Activated naive CD4-positive, alpha-beta T cell treated with anti-CD3 and anti-CD28 coated beads, Interleukin-2, amount 50 U/mL, for 72 hours (primary cell): ENCODE measurements around the gene XYLB. TPM values are rescaled to one million over a fixed set of nuclear protein-coding genes. Genes with fewer than 3 reads are reported as not detected.

Experiments
- ATAC-seq, 2 donors: fragments of 150-1000 bp; cut with Tn5 transposase; 2 replicates each; pipeline ENCODE4 v1.10.0; 2021; ENCODE audit warnings: mild to moderate bottlenecking in 2 of 2, moderate library complexity in 2 of 2
- DNase-seq, 2 donors: peaks; one replicate each; pipeline ENCODE4 v3.0.0; 2021 to 2022; ENCODE audit warnings: low spot score in 2 of 2
- H3K27ac Mint-ChIP-seq, 2 donors: one replicate each; pipeline ENCODE4 v1.8.0; 2022; ENCODE audit warnings: mild to moderate bottlenecking in 2 of 2, mixed read lengths in 2 of 2
- H3K36me3 Mint-ChIP-seq, 2 donors: one replicate each; pipeline ENCODE4 v1.8.0; 2022; ENCODE audit warnings: mixed read lengths in 2 of 2
- H3K9me3 Mint-ChIP-seq, 2 donors: one replicate each; pipeline ENCODE4 v1.8.0; 2022; ENCODE audit warnings: mixed read lengths in 2 of 2
- total RNA-seq, 2 donors: library from RNA; stranded (reverse); gene quantifications; one replicate each; pipeline ENCODE4 v1.2.3, GENCODE V29; 2022

Gene XYLB
- total RNA-seq, 2 donors from 2014 or later = 2.3 to 9.8 TPM

DNA sequence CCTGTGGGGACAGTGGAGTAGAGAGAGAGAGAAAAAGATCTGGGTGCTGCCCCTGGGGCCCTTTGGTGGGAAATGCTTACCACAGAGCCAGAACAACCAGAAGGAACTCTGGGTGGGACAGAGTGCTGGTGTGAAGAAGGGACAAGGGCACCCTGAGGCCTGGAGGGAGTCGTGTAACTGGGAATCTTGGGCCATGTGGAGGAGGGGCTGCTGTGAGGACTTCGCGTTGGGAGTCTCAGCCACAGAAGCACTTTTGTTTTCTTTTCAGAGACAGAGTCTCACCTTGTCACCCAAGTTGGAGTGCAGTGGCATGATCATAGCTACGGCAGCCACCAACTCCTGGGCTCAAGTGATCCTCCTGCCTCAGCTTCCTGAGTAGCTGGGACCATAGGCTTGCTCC, 24.3 kb downstream of the XYLB start:
- Mint-ChIP-seq H3K36me3 (peaks cover 11 to 15% of the 10 kb centered on the region in 2 donors), H3K27ac (peak overlapping the region in 1 of 2 donors; percentile 62), H3K9me3 (no peaks in the 10 kb centered on the region)
- ATAC-seq = no peak
- no peak for DNase-seq

DNA sequence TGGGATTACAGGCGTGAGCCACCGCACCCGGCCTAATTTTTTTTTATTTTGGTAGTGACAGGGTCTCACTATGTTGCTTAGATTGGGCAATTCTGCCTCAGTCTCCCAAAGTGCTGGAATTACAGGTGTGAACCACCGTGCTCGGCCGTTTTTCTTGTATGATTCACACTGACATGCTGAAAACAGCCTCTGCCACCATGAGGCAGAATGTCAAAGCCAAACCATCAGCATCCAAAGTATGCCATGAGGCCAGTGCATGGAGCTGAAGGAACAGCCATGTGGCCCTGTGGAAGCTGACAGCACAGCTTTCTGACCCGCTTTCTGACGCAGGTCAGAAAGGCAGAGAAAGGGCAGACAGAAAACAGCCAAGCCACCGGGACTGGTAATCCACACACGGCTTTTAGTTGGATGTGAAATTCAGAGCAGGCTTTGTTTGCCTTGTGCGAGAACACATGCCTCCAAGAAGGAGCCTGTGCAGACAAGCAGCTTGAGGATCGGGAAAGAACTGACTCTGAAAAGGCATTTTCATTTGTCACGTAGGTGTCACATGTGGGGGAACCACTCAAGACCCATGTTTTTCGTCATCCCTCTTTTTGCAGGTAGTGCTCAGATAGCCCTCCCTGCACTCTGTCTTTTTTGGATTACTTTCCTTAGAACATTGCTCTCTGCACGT, 25.1 kb downstream of the XYLB start:
- Mint-ChIP-seq H3K27ac (no peak overlapping the region), H3K36me3 (peaks cover 11 to 16% of the 10 kb centered on the region in 2 donors), H3K9me3 (no peaks in the 10 kb centered on the region)
- DNase-seq = no peak
- ATAC-seq = no peak

DNA sequence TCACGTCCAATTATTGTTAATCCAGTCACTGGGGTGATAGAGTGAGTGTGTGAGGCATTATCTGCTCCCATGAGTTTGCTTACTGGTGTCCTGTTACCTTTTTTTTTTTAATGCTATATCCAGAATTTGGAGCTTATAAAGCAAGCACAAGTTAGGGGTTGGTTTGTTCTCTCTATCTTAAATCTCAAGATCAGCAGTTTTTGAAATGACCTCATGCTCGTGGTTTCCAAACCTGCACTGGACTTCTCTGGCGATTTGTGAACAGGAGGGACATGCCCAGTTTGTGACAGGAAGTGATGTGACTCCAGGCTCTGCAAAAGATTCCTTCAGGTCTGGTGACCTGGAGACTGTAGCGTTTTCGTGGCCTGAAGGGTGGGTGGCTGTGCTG, 25.6 kb downstream of the XYLB start:
- ATAC-seq (no peak), DNase-seq (no peak)
- H3K9me3 Mint-ChIP-seq = no peaks in the 10 kb centered on the region
- peaks cover 11 to 21% of the 10 kb centered on the region in 2 donors for H3K36me3 Mint-ChIP-seq
- H3K27ac Mint-ChIP-seq = no peak overlapping the region

DNA sequence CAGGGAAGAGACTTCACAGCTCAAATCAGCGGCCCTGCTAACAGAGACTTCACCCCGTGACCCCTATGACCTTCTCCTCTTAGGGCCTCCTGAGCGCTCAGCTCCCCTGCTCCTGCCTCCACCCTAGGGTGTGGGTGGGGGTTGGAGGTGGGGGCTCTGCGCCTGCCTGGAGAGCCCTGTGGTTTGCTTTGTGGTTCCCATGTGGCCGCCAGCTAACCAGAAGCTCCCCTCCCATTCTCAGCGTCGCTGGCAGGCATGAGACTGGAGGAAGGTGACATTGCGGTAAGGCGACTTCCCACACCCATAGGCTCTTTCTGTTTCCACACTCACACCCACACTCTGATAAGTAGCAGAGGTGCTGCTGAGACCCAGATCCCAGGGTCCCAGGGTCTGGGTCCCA, 27.6 kb downstream of the XYLB start:
- peak; percentile 58 to 74 for ATAC-seq
- H3K9me3 Mint-ChIP-seq = peaks cover 0 to 5% of the 10 kb centered on the region in 2 donors
- peak in 1 of 2 donors; percentile 60 for DNase-seq
- H3K27ac Mint-ChIP-seq = no peak overlapping the region
- H3K36me3 Mint-ChIP-seq = peaks cover 11 to 28% of the 10 kb centered on the region in 2 donors

DNA sequence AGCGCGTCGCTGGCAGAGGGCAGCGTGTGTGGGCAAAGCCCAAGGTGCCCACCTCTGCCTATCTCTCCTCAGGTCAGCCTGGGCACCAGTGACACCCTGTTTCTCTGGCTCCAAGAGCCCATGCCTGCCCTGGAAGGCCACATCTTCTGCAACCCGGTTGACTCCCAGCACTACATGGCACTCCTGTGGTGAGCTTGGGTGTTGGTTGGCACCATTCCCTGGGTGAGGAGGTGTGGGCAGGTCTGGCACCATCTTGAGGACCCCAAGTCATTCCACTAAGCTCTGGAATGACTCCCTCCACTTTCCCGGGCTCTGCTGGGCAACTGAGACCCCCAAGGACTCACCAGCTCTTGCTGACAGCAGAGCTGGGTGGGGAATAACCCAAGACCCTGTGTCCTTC, 28.5 kb downstream of the XYLB start:
- no peak for ATAC-seq
- H3K36me3 Mint-ChIP-seq = peaks cover 11 to 37% of the 10 kb centered on the region in 2 donors
- DNase-seq = no peak
- H3K27ac Mint-ChIP-seq = no peak overlapping the region
- H3K9me3 Mint-ChIP-seq = peaks cover 0 to 5% of the 10 kb centered on the region in 2 donors

DNA sequence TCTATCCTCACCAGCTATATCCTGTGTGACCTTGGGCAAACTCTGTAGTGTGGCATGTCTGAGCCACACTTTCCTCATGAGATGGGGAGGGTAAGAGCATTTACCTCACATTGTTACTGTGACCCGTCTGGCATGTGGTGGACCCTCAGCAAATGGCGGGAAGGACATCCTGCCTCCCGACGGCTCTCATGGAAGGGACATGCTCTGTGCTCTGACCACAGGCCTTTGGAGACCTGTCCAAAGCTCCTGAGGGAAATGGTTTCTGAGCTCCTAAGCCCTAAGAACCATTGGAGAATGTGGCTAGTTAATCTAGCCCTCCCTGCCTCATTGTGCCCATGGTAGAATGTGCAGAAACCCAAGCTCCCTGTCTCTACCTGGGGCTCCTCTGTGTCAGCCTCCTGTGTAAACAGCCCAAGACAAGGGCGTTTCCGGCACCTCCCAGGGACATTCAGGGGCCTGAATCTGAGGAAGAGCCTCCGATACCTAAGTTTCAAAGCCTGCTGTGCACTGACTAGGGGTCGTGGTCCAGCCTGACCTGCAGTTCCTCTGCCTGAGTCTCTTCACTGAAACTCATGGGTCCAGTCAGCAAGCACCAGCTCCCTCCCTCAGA, 29.0 kb downstream of the XYLB start:
- peaks cover 0 to 5% of the 10 kb centered on the region in 2 donors for H3K9me3 Mint-ChIP-seq
- peaks cover 6 to 39% of the 10 kb centered on the region in 2 donors for H3K36me3 Mint-ChIP-seq
- ATAC-seq (no peak), DNase-seq (no peak)
- no peak overlapping the region for H3K27ac Mint-ChIP-seq

DNA sequence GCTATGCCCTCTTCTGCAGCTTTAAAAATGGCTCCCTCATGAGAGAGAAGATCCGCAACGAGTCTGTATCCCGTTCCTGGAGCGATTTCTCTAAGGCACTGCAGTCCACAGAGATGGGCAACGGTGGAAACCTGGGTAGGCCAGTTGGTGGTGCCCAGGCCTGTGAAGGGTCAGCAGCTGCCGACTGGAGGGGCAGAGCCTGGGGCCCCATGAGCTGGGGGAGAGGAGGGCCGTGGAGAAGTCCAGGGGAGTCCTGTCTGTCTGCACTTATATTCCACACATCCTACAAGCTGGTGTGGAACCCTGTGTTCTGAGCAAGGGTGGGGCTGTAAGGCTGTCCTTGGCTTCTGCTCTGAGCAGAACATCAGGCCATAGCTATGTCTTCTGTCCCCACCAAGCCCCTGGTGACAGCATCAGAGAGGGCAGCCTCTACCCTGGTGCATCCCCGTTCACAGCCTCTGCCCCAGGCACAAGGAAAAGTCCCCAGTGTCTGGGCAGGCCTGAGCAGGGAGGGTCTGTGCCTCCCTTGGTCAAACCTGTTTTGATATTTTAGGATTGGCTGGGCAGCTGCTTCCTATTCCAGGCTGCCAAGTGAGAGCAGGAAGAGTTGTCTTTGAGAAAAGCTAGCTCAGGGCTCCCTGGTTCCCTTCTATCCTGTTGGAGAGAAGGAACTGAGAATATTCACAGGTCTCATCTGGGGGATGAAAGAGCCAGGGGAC, 29.7 kb downstream of the XYLB start:
- ATAC-seq (no peak), DNase-seq (no peak)
- peaks cover 7 to 43% of the 10 kb centered on the region in 2 donors for H3K36me3 Mint-ChIP-seq
- no peak overlapping the region for H3K27ac Mint-ChIP-seq
- peaks cover 0 to 5% of the 10 kb centered on the region in 2 donors for H3K9me3 Mint-ChIP-seq

DNA sequence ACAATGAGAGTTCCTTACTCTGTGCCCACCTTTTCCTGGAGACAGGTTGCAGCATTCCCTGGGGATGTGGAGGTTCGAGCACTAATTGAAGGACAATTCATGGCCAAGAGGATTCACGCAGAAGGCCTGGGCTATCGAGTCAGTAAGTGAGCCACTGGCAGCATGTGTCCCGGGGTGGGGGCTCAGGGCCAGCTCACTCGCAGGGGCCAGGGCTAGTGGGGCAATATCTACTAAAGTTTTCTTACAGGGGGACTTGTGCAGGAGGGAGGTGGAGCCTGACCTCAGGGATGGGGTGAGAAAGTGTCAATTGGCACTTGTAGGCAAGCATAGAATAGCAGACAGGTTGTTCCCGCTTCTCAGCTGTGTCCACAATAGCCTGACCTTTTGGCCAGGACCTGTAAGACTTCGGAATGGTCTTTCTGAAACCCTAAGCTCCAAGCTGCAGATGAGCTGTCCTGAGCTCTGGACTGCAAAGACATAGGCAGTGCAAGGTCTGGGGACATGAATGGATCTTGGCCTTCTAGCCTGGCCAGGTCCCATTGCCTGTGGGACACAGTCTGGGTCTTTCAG, 32.7 kb downstream of the XYLB start:
- Mint-ChIP-seq H3K27ac (peak overlapping the region in 1 of 2 donors; percentile 31), H3K36me3 (peaks cover 17 to 58% of the 10 kb centered on the region in 2 donors), H3K9me3 (peaks cover 5% of the 10 kb centered on the region in 2 donors)
- ATAC-seq (no peak), DNase-seq (no peak)

DNA sequence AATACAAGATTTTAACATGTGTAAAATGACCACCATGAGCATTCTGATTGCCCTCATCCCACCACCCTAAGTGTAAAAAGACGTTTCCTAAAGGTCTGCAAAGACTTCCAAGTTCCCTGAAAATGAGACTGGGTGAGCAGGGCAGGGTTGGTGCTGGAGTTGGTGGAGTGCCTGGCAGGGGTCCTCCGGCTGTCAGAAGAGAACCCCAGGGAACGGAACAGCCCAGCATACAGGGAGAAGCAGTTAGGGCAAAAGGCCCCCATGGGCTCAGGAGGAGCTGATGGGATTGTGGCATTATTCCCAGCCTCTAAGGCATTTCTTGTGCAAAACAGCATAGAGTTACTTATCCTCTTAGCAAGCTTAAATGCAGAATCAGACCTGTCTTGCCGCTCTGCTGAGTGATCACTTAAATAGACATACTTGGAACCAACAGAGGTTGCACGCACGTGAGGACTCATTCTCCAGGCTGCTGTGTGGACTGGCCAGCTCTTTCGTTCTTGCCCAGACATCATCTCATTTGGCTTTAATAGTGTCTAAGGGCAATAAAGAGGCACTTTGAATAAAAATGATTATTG, 36.0 kb downstream of the XYLB start:
- DNase-seq = no peak
- ATAC-seq = no peak
- Mint-ChIP-seq H3K36me3 (peaks cover 22 to 70% of the 10 kb centered on the region in 2 donors), H3K9me3 (peaks cover 8 to 23% of the 10 kb centered on the region in 2 donors), H3K27ac (no peak overlapping the region)

DNA sequence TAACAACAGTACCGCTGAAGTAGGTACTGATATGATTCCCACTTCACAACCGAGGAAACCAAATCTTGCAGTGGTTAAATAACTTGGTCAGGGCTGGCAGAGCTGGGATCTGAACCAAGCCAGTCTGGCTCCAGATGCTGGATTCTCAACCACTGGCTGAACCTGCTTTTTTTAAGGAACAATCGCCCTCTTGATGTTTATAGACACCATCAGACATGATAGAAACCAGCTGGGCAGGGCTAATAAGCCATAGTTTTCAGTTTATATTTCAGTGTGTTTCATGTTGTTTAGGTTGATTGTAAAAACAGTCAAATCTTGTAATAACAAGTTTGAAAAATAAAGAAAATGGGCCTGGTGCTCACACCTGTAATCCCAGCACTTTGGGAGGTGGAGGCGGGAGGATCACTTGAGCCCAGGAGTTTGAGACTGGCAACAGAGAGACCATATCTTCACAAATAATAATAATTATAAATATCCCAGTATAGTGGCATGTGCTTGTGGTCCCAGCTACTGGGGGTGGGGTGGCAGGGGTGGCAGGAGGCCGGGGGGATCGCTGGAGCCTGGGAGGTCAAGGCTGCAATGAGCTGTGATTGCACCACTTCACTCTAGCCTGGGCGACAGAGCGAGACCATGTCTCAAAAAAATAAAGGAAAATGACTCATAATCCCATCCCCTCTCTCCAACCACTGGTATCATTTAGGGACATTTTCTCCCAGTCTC, 36.7 kb downstream of the XYLB start:
- peaks cover 22 to 67% of the 10 kb centered on the region in 2 donors for H3K36me3 Mint-ChIP-seq
- ATAC-seq (no peak), DNase-seq (no peak)
- peaks cover 8 to 23% of the 10 kb centered on the region in 2 donors for H3K9me3 Mint-ChIP-seq
- H3K27ac Mint-ChIP-seq = no peak overlapping the region

DNA sequence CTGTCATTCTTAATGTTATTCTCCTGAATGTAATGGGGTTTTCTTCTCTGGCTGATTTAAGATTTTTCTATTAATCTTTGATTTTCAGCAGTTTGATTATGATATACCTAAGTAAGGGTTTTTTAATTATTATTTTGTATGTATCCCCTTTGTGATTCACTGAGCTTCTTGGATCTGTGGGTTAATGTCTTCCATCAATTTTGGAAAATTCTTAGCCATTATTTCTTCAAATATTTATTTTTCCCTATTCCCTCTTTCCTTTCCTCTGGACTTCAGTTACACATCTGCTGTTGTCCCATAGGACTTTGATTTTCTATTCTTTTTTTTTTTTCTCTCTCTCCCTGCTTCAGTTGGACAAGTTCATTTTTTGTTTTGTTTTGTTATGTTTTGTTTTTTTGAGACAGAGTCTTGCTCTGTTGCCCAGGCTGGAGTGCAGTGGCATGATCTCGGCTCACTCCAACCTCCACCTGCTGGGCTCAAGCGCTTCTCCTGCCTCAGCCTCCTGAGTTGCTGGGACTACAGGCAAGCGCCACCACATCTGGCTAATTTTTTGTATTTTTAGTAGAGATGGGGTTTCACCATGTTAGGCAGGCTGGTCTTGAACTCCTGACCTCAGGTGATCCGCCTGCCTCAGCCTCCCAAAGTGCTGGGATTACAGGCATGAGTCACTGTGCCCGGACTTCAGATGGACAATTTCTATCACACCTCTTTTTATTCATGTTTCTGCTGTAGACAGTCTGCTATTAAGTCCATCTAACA, 40.6 kb downstream of the XYLB start:
- ATAC-seq = no peak
- Mint-ChIP-seq H3K9me3 (peaks cover 3 to 18% of the 10 kb centered on the region in 2 donors), H3K27ac (no peak overlapping the region), H3K36me3 (peaks cover 11 to 28% of the 10 kb centered on the region in 2 donors)
- no peak for DNase-seq

DNA sequence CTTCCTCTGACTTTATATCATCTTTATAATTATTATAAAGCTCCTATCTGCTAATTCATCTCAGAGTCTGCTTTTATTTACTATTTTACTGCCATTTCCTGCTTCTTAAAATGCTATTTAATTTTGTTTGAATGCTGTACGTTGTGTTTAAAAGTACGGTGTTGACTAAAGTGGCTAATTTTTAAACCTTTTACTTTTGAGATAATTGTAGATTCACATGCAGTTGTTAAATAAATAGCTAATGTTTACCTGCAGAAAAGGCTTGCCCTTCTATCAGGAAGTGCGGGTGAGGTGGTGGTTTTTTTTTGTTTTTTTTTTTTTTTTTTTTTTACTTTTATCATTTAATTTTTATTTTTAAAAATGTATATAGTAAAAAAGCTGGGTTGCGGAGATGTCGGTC, 41.3 kb downstream of the XYLB start:
- H3K36me3 Mint-ChIP-seq = peaks cover 5 to 22% of the 10 kb centered on the region in 2 donors
- peaks cover 3 to 18% of the 10 kb centered on the region in 2 donors for H3K9me3 Mint-ChIP-seq
- H3K27ac Mint-ChIP-seq = no peak overlapping the region
- ATAC-seq = no peak
- no peak for DNase-seq

DNA sequence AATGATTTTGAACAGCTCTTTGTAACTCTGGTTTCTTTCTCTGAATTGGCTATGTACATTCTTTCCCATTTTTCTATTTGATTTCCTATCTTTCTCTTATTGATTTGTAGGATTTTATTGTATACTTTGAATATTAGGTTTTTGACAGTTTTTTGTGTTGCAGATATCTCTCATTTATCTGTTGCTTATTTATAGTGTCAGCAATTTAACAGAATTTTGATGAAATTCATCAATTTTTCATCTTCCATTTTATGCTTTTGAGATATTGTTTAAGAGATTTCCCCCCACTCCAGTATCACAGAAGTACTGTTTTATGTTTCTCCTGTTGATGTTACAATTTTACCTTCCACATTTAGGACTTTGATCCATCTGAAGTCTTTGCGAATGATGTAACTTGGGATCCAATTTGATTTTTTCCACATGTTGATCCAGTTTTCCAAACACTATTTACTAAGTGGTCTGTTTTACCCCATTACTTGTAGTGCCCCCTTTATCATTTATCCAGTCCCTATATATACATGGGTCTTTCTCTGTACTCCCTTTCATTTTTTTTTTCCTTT, 46.1 kb downstream of the XYLB start:
- Mint-ChIP-seq H3K27ac (no peak overlapping the region), H3K9me3 (no peaks in the 10 kb centered on the region), H3K36me3 (peaks cover 8 to 19% of the 10 kb centered on the region in 2 donors)
- DNase-seq (no peak), ATAC-seq (no peak)

DNA sequence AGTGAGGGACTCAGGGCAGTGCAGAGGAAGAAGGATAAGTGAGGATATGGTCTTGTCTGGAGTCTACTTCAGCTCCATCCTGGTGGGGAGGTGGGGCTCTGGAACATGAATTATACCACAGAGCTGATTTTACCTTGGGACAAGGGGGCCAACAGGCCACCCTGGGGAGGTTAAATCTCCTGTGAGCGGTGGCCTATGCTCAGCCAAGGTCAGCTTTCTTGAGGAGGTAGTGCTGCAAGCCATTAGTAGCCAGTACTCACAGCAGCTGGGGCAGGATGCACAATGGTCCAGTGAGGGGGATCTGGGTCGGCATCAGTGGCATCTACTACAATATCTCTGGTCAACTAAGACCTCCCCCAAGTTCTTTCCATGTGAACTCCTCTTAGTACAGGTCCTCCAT, 49.7 kb downstream of the XYLB start:
- Mint-ChIP-seq H3K36me3 (peaks cover 20 to 26% of the 10 kb centered on the region in 2 donors), H3K9me3 (no peaks in the 10 kb centered on the region), H3K27ac (no peak overlapping the region)
- DNase-seq = no peak
- ATAC-seq = no peak

DNA sequence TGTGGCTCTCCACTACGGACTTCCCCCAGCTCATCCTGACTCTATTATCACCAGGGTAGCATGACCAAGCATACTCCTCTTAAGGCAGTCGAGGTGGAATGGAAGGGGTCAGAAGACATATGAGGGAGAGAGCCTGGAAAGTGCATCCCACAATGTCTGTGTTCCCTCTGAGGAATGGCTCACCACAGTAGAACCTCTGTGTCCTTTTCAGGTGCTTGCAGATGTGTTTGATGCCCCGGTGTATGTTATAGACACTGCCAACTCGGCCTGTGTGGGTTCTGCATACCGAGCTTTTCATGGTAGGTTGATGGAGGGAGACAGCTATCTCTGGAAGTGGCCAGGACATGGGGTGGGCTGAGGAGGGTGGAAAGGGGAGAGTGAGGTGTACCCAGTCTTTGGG, 50.3 kb downstream of the XYLB start:
- DNase-seq (no peak), ATAC-seq (no peak)
- Mint-ChIP-seq H3K9me3 (no peaks in the 10 kb centered on the region), H3K36me3 (peaks cover 20 to 26% of the 10 kb centered on the region in 2 donors), H3K27ac (no peak overlapping the region)
